Measurements from ENCODE around the gene TNFSF4. TPM values are rescaled to one million over a fixed set of nuclear protein-coding genes. Genes with fewer than 3 reads are reported as not detected.

The TNFSF4 gene
- total RNA-seq, 1 donor from 2014 or later, result 1.3 TPM

GRCh38 chr1:173139706-173140105 is 67.4 kb downstream of the TNFSF4 start:
- no peaks in the 10 kb centered on the region for H3K36me3 ChIP-seq (ENCODE audit: control insufficient read depth, insufficient read depth, low read length)
- no peak overlapping the region for H3K4me3 ChIP-seq (ENCODE audit: low read depth, low read length)
- no peak for TF ChIP-seq CTCF (IDR thresholded peaks at IDR 0.05; ENCODE audit: insufficient read depth, low read length, poor library complexity, severe bottlenecking)
- H3K27me3 ChIP-seq (ENCODE audit: control insufficient read depth, insufficient read depth, low read length), result no peaks in the 10 kb centered on the region
- DNase-seq (ENCODE audit: low read depth), result no peak

GRCh38 chr1:173137107-173137706 is 69.9 kb downstream of the TNFSF4 start:
- TF ChIP-seq CTCF (IDR thresholded peaks at IDR 0.05; ENCODE audit: insufficient read depth, low read length, poor library complexity, severe bottlenecking), result no peak

GRCh38 chr1:173134800-173135199 is 72.3 kb downstream of the TNFSF4 start:
- H3K4me3 ChIP-seq (ENCODE audit: low read depth, low read length), result no peak overlapping the region
- DNase-seq (ENCODE audit: low read depth), result no peak
- no peak for TF ChIP-seq CTCF (IDR thresholded peaks at IDR 0.05; ENCODE audit: insufficient read depth, low read length, poor library complexity, severe bottlenecking)
- H3K36me3 ChIP-seq (ENCODE audit: control insufficient read depth, insufficient read depth, low read length), result no peaks in the 10 kb centered on the region
- no peaks in the 10 kb centered on the region for H3K27me3 ChIP-seq (ENCODE audit: control insufficient read depth, insufficient read depth, low read length)

More at GRCh38 chr1:173137107-173137706, 69.9 kb downstream of the TNFSF4 start:
- DNase-seq (ENCODE audit: low read depth), result no peak
- H3K4me3 ChIP-seq (ENCODE audit: low read depth, low read length), result no peak overlapping the region
- H3K27me3 ChIP-seq (ENCODE audit: control insufficient read depth, insufficient read depth, low read length), result no peaks in the 10 kb centered on the region
- no peaks in the 10 kb centered on the region for H3K36me3 ChIP-seq (ENCODE audit: control insufficient read depth, insufficient read depth, low read length)

- no peak for DNase-seq (ENCODE audit: low read depth)
- TF ChIP-seq CTCF (IDR thresholded peaks at IDR 0.05; ENCODE audit: insufficient read depth, low read length, poor library complexity, severe bottlenecking), result no peak
These were observed 73.1 kb downstream of the TNFSF4 start for GRCh38 chr1:173134029-173134428.

More at GRCh38 chr1:173134029-173134428, 73.1 kb downstream of the TNFSF4 start:
- H3K4me3 ChIP-seq (ENCODE audit: low read depth, low read length), result no peak overlapping the region
- H3K27me3 ChIP-seq (ENCODE audit: control insufficient read depth, insufficient read depth, low read length), result no peaks in the 10 kb centered on the region
- no peaks in the 10 kb centered on the region for H3K36me3 ChIP-seq (ENCODE audit: control insufficient read depth, insufficient read depth, low read length)

Other genes with a start within 250 kb of the TNFSF4 start
- not detected in 2 replicates for gene TNFSF18, start 156.4 kb downstream of the TNFSF4 start, total RNA-seq